OCI-LY1 (cell line): ENCODE results near the gene KIF17.

Experiments
- EZH2 ChIP-seq: fragments of 200-600 bp; sonication (generic), shearing (Covaris generic); IDR thresholded peaks from 2 replicates; pipeline ENCODE4 v1.8.0; 2017; ENCODE audit warnings: borderline replicate concordance, mixed run types, mild to moderate bottlenecking, antibody characterized with exemption, low read length, moderate library complexity, mixed read lengths
- TF ChIP-seq, protein P1 (sequence below): fragments of 200-600 bp; sonication (generic), shearing (Covaris generic); IDR thresholded peaks from 2 replicates; pipeline ENCODE4 v1.5.1; 2017; ENCODE audit warnings: mild to moderate bottlenecking, antibody characterized with exemption, low read length, moderate library complexity, mixed read lengths

DNA sequence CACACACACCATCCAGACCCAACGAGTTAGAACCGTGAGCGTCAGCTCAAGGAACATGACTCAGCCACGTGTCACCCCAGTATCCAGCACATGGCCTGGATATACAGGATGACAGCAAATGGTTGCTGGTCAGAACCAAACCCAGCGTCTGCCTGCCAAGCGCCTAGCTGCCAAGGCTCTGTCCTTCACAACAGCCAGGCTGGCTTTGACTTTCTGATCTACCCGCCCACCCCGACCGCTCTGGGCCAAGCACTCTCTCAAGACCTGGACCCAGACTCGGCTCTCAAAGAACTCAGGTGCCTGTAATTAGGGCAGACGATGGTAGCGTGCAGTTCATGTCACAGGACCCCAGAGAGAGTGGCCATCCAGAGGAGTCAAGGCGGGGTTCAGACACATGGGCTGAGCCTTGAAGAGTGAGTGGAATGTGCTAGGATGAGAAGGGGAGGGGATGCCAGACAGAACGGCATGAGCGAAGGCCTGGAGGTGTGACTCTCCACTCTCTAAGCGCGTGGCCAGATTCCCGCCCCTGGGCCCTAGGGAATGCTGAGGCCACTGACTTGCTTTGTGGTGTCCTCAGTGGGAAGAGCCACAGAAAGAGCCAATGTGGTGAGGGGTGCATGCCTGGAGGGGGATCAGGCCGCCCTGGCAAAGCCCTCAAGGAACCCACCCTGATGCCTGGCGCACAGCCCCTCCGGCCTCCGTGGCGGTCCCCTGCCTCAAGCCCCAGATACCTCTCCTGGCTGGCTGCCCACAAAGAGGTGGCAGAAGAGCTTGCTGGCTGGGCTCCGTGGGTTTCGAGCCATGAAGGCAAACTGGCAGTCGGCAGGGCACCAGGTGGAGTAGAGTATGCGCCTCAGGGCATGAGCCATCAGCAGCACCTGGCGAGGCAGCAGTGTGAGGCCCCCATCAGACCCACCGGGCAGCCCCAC, 7.6 kb upstream of the KIF17 start:
- TF ChIP-seq EZH2, result no peak
- TF ChIP-seq, protein P1, sequence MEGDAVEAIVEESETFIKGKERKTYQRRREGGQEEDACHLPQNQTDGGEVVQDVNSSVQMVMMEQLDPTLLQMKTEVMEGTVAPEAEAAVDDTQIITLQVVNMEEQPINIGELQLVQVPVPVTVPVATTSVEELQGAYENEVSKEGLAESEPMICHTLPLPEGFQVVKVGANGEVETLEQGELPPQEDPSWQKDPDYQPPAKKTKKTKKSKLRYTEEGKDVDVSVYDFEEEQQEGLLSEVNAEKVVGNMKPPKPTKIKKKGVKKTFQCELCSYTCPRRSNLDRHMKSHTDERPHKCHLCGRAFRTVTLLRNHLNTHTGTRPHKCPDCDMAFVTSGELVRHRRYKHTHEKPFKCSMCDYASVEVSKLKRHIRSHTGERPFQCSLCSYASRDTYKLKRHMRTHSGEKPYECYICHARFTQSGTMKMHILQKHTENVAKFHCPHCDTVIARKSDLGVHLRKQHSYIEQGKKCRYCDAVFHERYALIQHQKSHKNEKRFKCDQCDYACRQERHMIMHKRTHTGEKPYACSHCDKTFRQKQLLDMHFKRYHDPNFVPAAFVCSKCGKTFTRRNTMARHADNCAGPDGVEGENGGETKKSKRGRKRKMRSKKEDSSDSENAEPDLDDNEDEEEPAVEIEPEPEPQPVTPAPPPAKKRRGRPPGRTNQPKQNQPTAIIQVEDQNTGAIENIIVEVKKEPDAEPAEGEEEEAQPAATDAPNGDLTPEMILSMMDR, result no peak
